NCI-H146 treated with DMSO at 0.1 percent for 48 hours (cell line): ENCODE data around the gene ELOVL4.

Experiments
- DNase-seq: peaks from one replicate; lab custom pipeline; 2025; ENCODE audit not compliant: unreplicated experiment; lab: John Stamatoyannopoulos, UW

ELOVL4 gene

GRCh38 chr6:79913369-79913768 lies 34.0 kb downstream of the ELOVL4 start:
- DNase-seq, result no peak

GRCh38 chr6:79911992-79912391 lies 35.4 kb downstream of the ELOVL4 start:
- DNase-seq, result no peak

DNA sequence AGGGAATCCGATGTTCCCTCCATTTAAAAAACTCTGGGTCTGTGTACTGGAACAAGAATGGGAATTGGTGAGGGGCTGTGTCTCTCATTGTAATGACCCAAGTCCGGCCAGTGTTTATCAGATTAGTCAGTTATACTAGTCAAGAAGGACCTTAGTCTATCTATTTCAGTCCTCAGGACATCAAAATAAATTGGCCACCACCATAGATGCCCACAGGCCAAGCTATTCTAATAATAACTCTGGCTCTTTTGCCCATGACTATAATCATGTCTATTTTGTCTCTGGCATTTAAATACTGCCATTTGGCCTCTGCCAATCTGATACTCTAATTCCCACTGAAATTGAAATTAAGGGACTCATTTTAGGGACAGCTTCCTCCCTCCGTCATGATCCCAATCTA lies 37.8 kb downstream of the ELOVL4 start:
- no peak for DNase-seq

- DNase-seq, result no peak
Measured at GRCh38 chr6:79902046-79902445, 45.3 kb downstream of the ELOVL4 start.

DNA sequence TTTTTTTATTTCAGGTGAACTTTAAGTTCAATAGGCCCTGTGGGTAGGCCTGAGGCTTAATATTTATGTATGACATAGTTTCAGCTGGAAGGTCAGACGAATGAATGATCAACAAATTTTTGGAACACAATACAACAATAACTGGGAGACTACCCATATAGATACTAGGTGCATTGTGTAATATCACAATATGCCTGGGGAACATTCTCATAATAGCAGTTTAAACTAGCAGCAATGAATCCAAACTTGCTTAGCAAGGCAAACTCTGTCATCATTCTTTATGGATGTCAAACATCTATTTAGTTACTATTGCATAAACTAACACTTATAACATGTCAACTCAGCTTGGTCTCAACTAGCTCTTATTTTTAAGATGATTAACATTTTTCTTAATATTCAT lies 49.3 kb downstream of the ELOVL4 start:
- no peak for DNase-seq

DNA sequence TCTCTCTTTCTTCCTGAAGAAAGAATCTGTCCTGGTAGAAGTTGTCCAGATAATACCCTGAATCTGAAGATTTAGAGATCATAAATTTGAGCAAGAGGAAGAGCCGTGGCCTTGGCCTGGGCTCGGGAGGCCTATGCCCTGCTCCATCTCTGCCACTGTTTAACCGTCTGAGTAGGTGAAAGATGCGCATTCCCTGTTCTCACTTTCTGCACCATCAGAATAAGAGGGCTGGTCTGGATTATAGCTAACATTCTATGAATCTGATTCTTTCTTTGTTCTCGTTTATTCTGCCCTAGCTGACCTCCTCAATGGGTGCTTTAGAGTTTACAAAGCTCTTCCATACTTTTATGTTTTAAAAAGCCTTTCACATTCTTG lies 51.3 kb downstream of the ELOVL4 start:
- no peak for DNase-seq

GRCh38 chr6:79895382-79896074 lies 51.8 kb downstream of the ELOVL4 start:
- no peak for DNase-seq

DNA sequence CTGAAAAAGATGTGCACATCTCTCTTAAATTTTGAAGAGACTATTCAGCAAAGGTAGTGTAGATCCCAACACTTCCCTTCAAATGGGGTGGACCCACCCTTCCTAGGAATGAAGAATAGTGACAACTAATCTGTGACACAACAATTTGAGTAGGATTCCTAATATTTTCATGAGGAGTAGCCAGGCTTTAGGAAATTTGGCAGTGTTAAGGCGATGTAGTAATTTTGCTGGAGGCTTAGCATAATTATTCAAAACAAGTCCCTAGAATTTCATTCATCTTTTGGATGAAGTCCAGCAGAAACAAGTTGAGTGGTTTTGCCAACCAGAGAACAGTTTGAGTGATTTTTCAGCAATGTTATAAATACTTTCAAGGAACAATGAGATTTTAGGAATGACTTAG lies 52.4 kb downstream of the ELOVL4 start:
- no peak for DNase-seq

DNA sequence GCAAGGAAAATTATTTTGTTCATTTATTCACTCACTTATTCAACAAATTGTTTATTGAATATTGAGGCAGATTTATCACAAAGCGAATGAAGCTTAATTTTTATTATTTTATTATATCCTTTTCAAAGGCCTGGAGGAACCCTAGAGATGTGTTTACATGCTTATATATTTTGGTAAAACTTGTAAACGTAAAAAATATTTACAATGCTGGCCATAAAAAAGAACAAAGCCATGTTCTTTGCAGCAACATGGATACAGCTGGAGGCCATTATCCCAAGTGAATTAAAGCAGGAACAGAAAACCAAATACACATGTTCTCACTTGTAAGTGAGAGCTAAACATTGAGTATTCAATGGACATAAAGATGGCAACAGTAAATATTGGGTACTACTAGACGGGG lies 58.8 kb downstream of the ELOVL4 start:
- no peak for DNase-seq

GRCh38 chr6:79878142-79878748 lies 69.1 kb downstream of the ELOVL4 start:
- DNase-seq, result no peak

GRCh38 chr6:79874531-79875134 lies 72.7 kb downstream of the ELOVL4 start:
- DNase-seq, result no peak

GRCh38 chr6:79872986-79873385 lies 74.4 kb downstream of the ELOVL4 start:
- no peak for DNase-seq

DNA sequence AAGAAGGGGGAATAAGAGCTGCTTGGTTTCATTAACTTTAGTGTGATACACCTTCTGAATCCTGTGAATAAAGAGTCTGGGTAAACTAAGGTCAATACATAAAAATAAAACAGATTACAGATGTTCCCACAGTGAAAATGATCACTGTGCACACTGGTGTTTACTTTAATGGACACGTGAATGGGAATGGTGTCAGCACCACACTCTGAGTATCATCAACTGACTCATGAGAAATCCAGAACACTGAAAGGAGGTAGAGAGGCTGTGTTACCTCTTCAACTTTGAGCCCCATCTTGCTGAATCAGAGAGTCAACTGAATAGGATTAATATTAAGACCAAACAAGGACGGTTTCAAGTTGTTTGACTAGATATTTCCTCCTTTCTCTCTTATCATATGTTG lies 75.0 kb downstream of the ELOVL4 start:
- DNase-seq, result no peak

GRCh38 chr6:79869600-79870084 lies 77.7 kb downstream of the ELOVL4 start:
- peak; percentile 68 for DNase-seq

DNA sequence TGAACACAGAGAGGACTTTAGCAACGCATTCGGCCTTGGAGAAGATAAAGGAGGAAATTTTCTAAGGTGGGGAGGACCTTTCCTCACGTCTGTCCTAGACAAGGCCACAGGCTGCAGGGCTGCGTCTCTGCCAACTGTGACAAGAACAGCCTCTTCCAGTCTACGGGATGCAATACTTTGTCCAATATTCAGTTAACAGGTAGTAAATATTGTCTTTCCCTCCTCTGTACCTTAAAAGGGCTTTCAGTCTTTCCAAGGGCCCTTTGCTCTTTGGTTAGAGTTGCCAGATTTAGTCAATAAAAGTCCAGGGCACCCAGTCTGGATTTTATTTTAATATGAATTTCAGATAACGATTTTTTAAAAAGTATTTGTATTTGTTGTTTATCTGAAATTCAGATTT lies 78.2 kb downstream of the ELOVL4 start:
- peak; percentile 37 for DNase-seq

DNA sequence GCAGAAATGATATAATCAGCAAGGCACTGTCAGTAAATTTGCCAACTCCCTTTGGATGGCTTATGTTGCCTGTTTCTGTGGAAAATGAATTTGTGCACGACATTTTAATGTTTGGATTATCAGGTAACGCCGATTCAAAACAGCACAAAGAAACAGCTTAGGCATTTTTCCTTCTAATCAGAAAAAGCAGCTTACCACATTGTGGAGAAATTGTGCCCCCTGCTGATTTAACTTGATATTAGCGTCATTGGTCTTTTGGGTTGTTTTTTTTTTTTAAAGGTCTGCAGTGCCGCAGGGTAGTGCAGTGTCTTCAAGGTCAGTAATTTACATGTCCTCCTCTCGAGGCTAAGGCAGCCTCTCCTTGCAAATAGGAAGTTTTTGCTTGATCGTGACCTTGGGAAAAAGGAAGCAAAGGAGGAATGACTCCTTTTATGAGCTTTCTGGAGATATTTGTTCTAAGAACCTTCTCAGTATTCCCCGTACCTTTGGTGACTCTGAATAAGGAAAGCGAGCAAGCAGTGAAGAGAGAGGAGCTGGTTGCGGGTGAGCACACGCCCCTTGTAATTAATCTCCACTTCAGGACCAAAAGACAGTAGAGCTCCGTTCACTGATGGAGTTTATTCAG lies 79.1 kb downstream of the ELOVL4 start:
- peak; percentile 83 for DNase-seq
